SIG-M5 (cell line): ENCODE measurements around the gene SMPDL3B.

Experiments
- DNase-seq: peaks from one replicate; lab custom pipeline; 2025; lab: John Stamatoyannopoulos, UW

SMPDL3B gene

DNA sequence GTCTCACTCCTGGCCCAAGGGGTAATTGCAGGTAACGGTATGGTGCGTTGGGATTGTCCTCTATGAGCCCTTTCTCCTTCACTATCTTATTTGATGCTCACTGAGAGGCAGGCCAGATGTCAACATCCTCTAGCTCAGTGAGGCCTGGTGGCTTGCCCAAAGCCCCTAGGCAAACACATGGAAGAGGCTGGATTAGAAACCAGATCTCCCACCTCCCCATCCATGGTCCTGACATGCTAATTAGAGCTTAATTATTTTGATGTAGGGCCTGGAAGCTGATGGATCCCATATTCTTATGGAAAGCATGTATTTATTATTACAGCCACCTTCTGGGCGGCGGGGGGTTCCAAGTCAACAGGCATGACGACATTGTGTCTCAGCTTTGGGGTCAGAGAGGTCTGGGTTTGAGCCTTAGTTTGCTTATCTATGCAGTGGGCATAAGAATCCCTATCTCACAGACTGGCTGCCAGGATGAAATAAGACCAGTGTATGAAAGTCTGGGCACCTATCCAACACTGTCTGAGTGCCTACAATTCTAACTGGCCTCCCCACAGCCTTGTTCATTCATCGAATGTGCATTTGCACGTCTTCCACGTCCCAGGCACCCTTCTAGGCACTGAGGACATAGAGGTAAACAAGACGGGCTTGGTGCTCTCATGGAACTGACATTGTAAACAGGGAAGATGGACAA, 6.2 kb downstream of the SMPDL3B start:
- no peak for DNase-seq

DNA sequence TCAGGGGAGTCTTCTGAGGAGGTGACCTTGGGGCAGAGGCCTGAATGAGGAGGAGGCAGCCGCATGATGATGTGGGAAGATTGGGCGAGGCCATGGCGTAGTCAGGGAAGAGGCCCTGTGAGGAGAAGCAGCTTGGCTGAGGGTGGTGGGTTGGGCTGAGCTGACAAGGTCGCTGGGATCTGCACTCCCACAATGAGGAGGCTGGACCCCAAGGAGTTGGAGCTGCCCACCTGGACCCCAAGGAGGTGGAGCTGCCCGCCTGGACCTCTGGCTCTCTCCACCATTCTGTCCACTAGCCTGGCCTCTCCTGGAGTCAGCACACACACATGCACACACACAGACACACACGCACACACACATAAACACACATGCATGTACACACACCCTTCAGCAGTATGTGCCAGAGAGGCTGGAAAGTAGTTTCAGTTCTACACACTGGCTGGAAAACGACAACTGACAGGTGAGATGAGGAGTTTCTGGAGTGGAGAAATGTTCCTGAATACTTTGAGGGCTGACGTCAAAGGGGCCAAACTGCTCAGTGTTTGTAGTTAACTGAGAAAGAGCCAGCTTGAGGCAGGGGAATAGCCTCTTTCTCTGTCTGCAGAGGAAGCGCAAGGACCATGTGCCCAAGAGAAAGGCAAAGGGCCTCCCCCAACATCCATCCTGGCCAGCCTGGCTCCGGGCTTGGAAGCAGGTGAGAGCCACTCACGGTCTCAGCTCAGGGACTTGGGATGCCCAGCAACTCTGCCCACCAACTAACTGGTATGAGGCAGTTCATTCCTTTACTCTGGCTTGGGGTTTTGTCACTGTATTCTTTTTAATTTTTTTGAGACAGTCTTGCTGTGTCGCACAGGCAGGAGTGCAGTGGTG, 7.1 kb downstream of the SMPDL3B start:
- DNase-seq: no peak

DNA sequence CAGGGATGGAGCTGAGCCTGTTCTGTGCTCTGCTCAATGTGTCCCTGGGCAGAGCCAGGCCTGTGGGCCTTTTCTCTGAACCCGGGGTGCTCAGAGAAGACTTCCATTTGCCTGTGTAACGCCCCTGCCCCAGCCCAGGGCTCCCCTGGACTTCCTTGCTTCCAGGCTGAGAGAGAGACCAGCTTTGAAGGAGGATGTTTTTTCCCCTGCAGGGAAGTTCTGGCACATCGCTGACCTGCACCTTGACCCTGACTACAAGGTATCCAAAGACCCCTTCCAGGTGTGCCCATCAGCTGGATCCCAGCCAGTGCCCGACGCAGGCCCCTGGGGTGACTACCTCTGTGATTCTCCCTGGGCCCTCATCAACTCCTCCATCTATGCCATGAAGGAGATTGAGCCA, 10.2 kb downstream of the SMPDL3B start:
- DNase-seq: no peak

DNA sequence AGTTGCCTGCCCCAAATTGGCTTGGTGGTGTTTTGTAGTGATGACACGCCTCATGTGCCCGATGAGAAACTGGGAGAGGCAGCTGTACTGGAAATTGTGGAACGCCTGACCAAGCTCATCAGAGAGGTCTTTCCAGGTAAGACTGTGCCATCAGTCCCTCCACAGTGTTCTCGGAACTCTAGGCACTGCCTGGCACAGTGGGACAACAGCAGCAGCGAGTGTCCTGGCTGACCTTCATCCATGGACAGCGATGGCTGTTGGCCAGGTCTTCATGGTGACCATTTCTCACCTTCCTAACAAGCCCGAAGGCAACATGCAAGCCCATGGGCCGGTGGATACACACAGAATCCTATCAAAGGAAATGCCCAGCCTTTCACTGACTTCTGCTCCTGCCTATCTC, 14.2 kb downstream of the SMPDL3B start:
- DNase-seq: no peak

DNA sequence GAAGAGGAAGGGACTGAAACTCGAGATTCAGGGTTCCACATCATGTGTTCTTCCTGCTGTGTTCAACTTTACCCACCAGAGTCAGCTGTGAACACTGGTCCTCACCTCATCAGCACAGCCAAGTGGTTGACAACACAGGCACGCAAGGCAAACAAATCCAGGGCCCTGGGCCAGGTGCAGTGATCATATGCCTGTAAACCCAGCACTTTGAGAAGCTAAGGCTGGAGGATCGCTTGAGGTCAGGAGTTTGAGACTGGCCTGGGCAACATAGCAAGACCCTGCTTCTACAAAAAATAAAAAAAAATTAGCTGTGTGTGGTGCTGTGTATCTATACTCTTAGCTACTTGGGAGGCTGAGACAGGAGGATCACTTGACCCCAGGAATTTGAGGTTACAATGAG, 16.6 kb downstream of the SMPDL3B start:
- no peak for DNase-seq

DNA sequence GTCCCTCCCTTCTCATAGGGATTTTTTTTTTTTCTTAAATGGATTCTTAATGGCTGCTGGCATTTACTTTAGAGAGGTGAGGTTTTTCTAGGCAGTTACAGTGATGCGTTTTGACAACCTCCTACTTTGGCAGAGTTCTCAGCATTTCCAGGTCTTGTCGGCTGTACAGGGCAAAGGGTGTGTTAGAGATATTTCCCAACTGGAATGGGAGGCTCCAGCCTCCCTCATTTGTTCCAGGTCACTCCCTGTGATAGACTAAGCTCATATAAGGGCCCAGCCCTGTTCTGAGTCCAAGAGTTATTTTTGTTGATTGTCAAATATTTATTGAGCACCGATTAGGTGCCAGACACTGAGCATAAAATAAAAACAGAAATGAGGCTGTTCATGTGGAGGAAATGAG, 17.3 kb downstream of the SMPDL3B start:
- DNase-seq: no peak

DNA sequence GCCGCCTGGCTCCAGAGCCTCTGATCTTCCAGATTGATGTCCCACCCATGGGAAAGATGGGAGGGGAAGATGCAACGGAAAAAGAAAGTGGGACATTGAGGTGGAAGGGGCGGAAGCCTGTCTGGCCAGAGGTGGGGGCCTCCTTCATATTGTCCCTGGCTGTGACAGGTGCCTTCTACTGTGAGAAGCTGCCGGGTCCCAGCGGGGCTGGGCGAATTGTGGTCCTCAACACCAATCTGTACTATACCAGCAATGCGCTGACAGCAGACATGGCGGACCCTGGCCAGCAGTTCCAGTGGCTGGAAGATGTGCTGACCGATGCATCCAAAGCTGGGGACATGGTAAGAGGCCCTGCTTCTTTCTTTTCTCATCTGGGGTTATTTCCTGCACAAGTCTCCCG, 19.4 kb downstream of the SMPDL3B start:
- no peak for DNase-seq

DNA sequence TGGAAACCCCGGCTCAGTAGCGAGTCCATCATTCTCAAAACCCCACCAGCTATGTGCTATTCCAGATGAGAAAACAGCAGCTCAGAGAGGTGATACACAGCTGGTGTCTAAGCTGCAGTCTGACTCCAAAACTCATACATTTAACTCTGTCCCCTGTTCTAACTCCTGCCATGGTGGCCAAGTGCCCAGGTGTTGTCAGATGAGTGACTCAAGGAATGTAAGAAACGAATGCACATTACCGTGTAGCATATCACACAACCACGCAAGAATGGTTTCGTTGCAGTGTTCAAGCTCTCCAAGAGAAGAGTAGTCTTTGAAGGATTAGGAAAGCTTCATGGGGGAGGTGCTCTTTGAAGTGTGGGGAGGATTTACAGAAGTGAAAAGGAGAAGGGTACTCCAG, 20.3 kb downstream of the SMPDL3B start:
- no peak for DNase-seq

DNA sequence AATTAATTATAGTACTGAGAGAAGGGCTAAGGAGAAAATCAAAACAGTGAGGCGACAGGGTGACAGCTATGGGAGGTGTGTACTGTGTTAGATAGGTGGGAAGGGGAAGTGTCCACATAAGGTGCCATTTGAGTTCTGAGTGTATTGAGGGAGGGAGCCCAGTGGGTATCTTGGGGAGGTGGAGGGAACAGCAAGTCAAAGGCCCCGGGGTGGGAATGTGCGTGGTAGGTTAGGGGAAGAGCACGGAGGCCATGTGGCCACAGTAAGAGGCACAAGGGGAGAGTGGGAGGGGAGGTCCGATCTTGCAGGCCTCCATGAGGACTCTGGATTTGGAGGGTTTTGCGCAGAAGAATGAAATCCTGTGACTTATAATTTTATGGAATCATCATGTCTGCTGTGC, 22.0 kb downstream of the SMPDL3B start:
- no peak for DNase-seq

DNA sequence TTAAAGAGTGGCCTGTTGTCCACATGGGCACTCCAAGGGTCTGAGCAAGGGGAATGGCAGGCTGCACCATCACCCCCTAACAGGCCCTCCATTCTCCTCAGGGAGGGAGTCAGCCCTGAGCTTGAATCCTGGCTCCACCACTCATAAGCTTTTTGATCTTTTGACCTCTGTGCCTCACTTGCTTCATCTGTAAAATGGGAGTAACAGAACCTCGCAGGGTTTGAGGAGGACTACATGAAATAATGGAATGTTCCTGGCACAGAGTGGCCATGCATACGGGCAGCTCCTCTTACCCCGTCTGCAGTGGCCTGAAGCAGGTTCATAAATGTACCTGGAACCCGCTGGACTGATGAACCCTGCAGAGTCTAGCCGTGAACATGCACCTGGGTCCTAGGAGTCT, 22.9 kb downstream of the SMPDL3B start:
- DNase-seq: no peak

DNA sequence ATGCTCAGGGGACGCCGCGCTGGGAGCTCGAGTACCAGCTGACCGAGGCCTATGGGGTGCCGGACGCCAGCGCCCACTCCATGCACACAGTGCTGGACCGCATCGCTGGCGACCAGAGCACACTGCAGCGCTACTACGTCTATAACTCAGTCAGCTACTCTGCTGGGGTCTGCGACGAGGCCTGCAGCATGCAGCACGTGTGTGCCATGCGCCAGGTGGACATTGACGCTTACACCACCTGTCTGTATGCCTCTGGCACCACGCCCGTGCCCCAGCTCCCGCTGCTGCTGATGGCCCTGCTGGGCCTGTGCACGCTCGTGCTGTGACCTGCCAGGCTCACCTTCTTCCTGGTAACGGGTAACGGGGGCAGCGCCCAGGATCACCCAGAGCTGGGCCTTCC, 23.7 kb downstream of the SMPDL3B start:
- no peak for DNase-seq

DNA sequence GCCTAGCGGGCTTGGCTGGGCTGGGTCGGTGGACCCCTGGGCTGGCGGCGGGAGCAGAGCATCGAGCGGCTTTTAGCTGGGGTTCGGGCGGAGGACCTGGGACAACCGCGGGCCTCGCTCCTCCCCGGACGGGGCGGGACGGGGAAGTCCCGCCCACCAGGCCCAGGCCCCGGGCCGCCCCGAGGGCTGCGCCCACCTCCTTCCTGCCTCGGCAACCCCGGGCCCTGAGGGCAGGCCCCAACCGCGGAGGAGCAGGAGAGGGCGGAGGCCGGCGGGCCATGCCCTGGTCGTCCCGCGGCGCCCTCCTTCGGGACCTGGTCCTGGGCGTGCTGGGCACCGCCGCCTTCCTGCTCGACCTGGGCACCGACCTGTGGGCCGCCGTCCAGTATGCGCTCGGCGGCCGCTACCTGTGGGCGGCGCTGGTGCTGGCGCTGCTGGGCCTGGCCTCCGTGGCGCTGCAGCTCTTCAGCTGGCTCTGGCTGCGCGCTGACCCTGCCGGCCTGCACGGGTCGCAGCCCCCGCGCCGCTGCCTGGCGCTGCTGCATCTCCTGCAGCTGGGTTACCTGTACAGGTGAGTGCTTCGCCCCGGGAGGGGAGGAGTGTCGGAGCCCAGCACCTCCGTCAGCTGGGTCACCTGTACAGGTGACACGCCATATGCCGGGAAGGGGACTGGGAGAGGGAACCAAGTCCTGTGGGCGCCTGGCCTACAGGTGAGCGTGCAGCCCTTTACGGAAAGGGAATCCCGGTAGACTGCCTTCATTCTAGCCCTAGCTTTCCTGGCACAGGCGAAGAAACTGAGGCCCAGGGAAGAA, 25.2 kb downstream of the SMPDL3B start, which contains the start of gene XKR8:
XKR8 (plus strand) TSS at position 182 of the 812 bp plus-strand sequence; CDS start at position 279, 97 bp downstream.
- no peak for DNase-seq

DNA sequence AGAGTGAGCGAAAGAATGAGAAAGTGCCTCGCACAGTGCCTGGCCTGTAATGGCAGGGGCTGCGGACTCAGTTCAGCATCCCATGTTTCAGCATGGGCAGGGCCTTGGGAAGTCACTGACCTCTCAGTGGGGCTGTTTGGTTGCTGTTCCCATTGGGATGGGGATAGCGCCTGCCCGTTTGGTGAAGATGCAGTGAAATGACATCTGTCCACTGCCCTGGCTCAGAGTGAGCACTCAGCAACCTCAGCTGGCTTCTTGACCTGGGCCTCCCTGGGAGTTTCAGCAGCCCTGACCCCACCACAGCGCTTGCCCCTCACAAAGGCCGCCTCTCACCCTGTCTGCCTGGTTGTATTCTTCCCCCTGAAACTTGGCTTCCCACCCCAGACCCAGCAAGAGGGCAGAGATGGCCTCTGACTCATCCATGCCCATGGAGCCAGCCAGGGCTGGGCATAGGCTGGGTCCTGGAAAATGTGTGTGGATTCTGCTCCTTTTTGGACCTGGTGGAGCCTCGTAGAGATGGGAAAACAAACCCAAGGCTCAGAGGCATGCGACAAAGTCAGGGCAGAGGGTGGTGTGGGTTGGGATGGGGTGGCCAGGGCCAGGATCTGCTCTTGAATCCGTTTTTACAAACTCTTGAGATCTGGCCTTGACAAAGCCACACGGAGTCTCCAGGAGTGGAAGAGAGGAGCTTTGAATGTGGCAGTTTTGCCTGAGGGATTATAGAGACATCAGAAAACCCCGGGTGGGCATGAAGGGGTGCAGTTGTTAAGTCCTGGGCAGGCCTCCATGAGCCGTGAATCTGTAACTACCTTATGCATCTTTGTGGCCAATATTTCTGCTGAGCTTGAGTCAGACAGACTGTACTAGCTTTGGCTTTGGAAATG, 26.2 kb downstream of the SMPDL3B start:
- no peak for DNase-seq

DNA sequence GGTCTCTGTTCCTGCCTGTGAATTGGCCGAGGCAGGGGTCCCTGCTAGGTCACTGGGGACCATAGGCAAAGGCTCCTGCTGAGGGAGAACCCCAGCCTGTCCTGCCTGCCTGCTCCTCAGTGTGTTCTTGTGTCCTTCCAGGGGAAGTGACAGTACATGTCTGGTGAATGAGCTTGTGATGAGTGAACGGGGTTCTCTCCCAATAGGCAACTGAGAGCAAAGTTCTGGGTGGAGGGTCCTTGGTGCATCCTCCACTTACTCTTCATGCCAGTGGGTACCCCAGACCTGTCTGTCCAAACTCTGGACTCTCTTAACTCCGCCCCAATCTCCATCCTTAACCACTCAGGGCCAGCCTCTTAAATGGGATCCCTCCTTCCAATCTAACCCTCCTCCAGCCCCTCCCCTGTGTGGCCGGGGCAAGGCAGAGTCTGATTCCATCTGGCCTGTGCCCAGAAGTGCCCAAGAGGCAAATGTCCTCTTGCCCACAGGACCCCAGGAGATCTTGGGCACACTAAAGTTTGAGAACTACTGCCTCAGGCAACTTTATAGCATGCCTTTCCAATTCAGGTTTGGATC, 26.9 kb downstream of the SMPDL3B start:
- no peak for DNase-seq

DNA sequence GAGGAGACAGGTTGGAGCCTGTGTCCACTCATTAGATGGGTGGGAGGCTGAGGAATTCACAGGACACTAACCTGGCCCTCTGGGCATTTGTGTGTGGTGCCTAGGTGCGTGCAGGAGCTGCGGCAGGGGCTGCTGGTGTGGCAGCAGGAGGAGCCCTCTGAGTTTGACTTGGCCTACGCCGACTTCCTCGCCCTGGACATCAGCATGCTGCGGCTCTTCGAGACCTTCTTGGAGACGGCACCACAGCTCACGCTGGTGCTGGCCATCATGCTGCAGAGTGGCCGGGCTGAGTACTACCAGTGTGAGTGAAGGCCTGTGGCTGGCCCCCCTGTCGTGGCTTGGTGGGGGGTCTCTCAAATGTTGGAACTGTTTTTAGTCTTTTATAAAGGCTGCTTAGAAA, 28.6 kb downstream of the SMPDL3B start:
- no peak for DNase-seq

DNA sequence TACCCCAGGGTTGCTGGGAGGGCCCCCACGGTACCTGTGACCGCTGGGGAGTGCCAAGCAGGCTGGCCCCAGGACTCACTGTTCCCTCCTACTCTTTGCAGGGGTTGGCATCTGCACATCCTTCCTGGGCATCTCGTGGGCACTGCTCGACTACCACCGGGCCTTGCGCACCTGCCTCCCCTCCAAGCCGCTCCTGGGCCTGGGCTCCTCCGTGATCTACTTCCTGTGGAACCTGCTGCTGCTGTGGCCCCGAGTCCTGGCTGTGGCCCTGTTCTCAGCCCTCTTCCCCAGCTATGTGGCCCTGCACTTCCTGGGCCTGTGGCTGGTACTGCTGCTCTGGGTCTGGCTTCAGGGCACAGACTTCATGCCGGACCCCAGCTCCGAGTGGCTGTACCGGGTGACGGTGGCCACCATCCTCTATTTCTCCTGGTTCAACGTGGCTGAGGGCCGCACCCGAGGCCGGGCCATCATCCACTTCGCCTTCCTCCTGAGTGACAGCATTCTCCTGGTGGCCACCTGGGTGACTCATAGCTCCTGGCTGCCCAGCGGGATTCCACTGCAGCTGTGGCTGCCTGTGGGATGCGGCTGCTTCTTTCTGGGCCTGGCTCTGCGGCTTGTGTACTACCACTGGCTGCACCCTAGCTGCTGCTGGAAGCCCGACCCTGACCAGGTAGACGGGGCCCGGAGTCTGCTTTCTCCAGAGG, 31.8 kb downstream of the SMPDL3B start:
- no peak for DNase-seq

DNA sequence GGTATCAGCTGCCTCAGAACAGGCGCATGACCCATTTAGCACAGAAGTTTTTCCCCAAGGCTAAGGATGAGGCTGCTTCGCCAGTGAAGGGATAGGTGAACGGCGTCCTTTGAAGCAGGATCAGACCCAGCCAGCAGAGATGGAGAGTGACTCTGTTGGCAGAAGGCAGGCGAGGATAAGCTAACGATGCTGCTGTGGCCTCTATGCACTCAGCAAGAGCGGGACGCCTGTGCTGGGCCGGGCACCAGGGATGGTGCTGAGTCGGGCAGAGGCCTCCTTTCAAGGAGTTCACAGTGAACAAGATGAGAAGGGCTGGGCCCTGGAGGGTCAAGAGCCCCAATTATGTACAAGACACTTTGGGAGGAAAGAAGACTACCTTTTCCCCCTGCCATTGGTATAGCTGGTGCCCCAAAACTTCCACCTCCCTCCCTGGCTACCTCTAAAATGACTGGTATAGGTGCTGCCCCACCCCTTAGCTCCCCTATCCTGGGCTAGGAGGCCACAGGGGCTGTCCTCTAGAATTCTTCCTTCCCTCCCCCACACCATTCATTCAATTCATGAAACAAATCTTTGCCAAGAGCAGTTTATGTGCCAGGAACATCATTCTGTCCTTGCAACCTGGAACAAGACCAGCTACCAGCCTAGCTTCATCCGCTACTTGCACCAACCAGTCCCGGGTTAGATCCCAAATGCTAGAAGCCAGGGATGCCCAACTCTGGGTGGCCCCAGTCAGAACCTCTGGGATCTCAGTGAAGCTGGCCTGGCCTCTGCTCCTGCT, 32.5 kb downstream of the SMPDL3B start:
- no peak for DNase-seq

DNA sequence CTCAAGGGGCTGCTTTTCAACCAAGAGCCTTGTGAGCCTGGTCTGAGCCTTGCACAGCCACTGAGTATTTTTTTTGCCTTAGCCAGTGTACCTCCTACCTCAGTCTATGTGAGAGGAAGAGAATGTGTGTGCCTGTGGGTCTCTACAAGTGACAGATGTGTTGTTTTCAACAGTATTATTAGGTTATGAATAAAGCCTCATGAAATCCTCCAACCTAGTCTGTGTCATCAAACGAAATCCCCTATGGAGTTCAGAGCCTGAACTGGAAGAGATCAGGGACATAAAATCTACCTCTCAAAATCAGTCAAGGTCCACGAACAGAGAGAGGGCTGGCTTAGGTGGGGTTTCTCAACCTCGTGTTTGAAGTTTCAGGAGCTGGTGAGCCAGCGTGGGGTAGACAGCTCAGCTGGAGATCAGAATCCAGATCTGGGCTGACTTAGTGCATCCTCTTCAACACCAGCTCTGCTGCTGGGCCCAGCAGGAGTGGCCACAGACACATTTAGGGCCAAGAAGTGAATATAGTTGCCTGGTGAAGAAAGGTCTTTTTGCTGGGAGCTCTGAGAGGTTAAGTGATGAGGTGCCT, 33.2 kb downstream of the SMPDL3B start:
- DNase-seq: no peak

DNA sequence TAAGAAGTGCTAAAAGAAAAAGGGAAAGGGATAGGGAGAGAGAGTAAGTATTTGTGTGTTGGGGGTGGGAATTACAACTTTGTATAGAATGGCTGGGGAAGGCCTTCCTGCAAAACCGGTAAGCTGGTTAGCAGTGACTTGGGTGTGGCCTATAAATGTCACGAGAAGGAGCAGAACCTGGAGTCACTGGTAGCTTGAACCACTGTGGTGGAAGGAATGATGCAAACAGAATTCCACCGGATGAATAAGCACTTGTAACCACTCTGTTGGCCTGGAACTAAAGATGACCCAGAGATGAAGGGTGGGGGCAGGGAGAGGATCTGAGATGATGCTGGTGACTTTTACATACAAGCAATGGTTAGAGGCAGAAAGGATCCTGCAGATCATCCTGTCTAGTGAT, 33.9 kb downstream of the SMPDL3B start:
- no peak for DNase-seq
